NCI-H2196 (cell line): ENCODE data around the gene CUX1.

Source experiments
- DNase-seq: peaks from one replicate; lab custom pipeline; 2025; ENCODE audit not compliant: unreplicated experiment; lab: John Stamatoyannopoulos, UW

CUX1 gene

DNA sequence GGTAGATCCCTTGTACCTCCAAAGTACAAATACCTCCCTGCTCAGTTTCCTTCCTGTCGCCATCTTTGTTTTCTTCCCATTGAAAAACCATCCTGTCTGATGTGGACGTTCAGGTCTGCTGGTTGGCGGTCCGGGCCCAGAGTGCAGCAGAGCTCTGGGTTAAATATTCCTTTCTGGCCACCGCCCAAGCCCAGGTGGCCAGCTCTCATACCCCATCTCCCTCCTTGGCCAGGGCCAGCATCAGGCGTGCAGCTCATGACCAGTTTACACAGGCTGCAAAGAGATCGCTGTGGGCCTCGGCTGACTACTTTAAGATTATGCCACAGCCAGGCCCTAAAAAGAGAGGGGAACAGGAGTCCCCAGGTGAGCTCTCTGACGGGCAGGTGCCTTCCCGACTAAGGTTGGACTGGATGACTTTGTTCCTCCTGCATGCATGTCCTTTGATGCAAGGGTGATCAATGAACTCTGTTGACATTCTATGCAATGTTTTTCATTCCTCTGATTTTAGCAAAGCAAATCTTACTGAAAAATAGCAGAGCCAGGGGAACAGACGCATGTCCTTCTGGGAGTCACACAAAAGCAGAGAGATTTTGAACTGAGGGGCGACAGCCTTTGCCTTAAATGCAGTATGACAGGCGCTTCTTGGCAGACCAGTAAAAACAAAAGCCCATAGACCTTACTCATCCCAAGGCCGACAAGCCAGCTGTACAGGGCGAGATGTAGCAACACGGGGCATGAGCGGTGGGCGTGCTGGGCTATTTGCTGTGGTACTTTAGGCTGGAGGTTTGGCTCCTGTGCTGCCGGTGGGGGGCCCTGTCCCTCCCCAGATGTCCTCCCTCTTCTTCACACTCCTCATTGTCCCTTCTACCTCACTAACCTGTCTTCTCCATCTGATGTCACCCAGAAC is 435.9 kb downstream of the CUX1 start:
- DNase-seq: no peak

DNA sequence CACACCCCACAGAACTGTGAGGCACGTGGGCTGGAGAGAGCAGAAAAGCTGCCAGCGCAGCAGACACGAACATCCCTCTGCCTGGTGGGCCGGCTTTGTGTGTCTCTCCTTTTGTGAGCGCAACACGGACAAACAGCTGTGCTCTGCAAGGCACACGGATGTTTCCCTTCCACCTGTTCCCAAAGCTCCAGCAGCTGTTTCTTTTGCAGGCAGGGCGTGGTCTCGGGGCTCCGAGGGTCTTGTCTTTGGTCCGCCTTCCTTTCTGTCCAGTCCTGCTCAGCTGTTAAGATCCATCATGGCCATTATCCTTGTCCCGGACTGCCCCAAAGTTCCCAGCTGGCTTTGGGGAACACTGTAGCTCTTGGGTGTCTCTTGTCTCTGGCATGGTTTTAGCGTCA is 436.5 kb downstream of the CUX1 start:
- no peak for DNase-seq

DNA sequence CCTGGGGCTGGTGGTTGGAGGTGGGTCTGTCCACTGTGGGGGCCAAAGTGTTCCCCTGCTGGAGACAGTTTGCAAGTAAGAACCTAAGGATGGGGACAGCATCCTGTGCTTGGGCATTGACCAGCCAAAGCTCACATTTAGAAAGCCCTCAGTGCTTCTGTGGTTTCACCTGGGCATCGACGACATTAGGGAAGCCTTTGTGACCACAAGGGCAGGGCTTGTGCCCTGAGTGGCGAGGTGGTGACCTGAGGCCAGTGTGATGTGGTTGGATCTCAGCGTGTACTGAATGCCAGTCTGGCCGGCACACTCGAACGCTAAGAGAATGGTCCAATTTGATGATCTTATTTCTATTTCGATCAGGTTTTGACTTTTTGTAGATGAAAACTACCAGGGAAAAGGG is 437.1 kb downstream of the CUX1 start:
- DNase-seq: no peak

GRCh38 chr7:102255501-102255900 is 438.1 kb downstream of the CUX1 start:
- DNase-seq: no peak

- DNase-seq: no peak
Measured at GRCh38 chr7:102255916-102256315, 438.5 kb downstream of the CUX1 start.

- no peak for DNase-seq
Measured at GRCh38 chr7:102258073-102258748, 440.8 kb downstream of the CUX1 start.

GRCh38 chr7:102258749-102259107 is 441.3 kb downstream of the CUX1 start:
- no peak for DNase-seq

- DNase-seq: no peak
Measured at GRCh38 chr7:102260856-102261255, 443.4 kb downstream of the CUX1 start.

DNA sequence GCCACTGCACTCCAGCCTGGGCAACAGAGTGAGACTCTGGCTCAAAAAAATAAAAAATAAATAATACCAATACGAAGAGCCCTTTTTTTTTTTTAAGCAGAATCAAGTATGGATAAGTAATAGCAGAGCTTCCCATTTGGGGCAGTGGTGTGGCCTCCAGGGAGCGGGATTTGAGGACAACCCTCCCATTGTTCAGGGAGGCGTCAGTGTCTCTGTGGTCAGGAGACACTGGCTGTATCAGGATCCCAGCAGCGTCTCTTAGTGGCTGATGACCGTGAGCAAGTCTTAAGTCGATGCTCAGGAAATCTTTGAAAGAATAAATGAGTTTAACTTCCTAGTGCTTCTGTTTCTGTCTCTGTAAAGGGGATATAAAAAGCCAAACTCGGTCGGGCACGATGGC is 444.0 kb downstream of the CUX1 start:
- DNase-seq: no peak

DNA sequence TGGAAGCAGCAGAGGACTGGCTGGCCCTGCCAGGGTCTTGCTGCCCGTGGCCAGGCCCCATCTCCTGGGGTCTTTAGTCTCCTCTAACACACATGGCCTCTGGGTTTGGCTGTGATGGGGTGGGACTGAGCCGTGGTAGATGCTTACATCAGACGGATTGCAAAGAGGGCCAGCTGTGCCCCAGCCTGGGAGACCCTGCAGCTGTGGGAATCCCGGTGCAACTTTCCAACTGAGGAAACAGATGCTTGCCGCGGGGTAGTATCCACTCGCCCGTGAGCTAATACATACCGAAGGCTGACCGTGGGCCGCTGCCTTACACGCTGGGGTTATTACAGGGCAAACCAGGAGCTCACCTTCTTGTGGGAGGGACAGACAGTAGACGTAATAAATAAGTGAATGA is 445.1 kb downstream of the CUX1 start:
- no peak for DNase-seq

DNA sequence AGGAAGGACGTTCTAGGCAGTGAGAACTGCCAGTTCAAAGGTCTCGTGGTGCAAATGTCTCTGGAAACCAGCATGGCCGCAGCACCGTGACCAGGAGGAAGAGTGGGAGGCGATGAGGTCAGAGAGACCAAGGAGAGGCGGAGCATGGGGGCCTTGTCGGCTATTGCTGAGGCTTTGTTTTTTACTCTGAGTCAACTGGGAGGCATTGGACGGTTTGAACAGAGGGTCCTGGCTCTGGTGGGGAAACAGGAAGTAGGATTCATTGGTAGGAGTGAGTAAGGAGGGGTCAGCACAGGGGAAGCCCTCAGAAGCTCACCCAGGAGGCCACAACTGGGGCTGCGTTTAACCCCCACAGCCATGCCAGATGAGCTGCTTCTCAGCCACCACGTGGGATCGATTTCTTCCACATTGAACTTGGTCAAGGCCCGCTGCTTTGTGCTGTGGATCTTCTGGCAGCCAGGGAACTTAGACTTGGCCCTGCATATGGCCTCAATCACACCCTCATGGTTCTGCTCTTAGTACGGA is 447.0 kb downstream of the CUX1 start:
- no peak for DNase-seq

DNA sequence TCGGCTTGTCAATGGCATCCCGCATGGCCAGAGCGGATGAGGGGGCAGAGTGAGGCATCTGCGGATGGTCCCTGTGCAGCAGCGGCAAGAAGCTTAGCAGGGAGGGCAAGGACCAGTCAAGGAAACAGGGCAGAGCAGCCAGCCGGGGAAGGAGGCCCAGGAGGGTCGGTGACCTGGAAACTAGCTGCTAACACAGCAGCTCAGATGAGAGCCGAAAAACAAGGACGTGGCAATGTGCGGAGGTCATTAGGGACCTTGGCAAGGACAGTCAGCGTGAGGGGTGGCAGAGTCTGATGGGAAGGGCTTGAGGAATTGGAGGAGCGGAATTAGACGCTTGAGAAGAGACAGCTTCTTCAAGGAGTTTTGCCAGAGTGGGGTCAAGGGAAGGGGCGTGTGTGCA is 449.1 kb downstream of the CUX1 start:
- no peak for DNase-seq

- DNase-seq: no peak
Measured at GRCh38 chr7:102268635-102269034, 451.2 kb downstream of the CUX1 start.

GRCh38 chr7:102270178-102270887 is 452.9 kb downstream of the CUX1 start:
- no peak for DNase-seq

DNA sequence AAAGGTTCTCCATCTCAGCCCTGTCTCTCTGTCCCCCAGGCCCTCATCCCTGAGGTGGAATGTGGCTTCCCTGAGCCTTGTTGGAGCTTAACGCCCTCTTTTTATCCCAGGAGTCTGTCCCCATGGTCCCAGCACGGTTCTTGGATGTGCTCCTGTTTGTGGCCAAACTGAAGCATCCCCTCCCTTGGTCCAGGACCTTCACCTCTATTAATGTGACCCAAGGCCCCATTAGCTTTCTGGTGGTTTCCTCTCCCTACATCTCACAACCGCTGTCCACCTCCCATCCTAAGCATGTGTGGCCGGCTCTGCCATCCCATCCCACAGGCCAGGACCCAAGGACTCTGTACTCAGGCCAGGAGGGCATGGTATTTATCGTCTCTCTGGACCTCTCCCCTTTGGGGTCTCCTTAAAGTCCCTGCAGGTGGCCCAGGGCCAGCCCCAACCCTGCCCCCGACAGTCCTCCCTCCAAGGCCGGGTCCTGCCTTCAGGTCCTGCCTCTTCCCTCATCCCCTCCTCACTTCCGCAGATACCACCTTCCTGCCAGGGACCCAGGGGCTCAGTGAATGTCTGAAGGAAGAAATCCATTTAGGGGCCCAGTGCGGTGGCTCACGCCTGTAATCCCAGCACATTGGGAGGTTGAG is 453.9 kb downstream of the CUX1 start:
- no peak for DNase-seq

DNA sequence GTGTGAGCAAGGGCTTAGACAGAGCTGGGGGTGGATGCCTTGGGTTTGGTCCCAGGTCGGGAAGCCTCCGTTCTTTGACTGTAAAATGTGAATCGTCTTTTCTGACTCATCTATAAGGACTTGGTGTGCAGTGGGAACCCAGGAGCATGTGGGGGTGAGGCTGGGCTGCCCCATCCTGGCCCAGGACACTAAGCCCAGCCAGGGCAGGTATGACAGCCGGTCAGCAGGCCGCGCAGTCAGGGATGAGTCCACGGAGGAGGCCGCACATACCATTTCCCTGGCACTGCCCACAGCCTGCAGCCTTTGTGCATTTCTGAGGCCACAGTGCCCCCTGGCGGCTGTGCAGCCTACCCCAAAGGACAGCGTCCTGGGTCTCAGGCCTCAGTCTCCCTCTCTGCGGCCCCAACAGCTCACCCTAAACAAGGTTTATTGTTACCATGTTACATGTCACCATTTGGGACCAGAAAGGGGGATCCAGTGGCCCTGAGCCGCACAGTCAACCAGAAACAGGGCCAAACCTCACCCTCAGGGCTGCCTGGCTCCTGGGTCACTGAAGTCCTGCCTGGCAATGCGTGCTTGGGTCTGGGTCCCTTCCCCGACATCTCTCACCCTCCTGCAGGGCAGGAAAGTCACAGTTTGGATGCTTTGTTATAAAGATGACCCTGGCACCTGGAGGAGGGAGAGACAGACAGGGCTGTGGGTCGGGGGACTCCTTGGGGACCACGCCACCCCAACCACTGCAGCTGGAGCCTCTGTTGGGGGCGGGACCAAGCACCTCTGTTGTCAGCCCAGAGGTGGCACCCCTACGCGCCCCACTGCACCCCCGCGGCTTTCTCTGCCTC is 454.9 kb downstream of the CUX1 start:
- DNase-seq: peak; percentile 83

GRCh38 chr7:102272917-102273748 is 455.7 kb downstream of the CUX1 start:
- DNase-seq: no peak

GRCh38 chr7:102273749-102274712 is 456.6 kb downstream of the CUX1 start:
- peak; percentile 93 for DNase-seq
